Naive thymus-derived CD4-positive, alpha-beta T cell (primary cell): ENCODE data around the gene LRRC15. TPM values are rescaled to one million over a fixed set of nuclear protein-coding genes. Genes with fewer than 3 reads are reported as not detected.

Experiments
- ATAC-seq: fragments of 150-1000 bp; cut with Tn5 transposase; 2 replicates; pipeline ENCODE4 v1.10.0; 2021; ENCODE audit warnings: mild to moderate bottlenecking, moderate library complexity
- CTCF ChIA-PET: fragments of 350-600 bp; sonication (Branson Sonifier 250); formaldehyde crosslinking; loops from one replicate; lab custom pipeline; 2021; ENCODE audit warnings: antibody characterized with exemption; lab: Charles Lee
- POLR2A ChIA-PET: fragments of 350-600 bp; sonication (Branson Sonifier 250); formaldehyde crosslinking; loops from one replicate; lab custom pipeline; 2021; ENCODE audit warnings: antibody characterized with exemption, inconsistent platforms; lab: Charles Lee
- DNase-seq, 9 donors: peaks; one replicate each; pipeline versions ENCODE4 v3.0.0 to v3.0.0-alpha.2; 2020 to 2022; ENCODE audit warnings: mixed read lengths in 1 of 9
- H3K27ac ChIP-seq: one replicate; pipeline ENCODE4 v1.7.0; 2013; ENCODE audit warnings: mild to moderate bottlenecking, low read depth, low read length, moderate library complexity
- H3K27me3 ChIP-seq, 2 donors: one replicate each; pipeline ENCODE4 v1.7.0; 2013; ENCODE audit warnings: low read length in 2 of 2, mild to moderate bottlenecking in 2 of 2, moderate library complexity in 2 of 2; ENCODE audit not compliant: control insufficient read depth in 2 of 2, insufficient read depth in 2 of 2
- H3K36me3 ChIP-seq, 3 experiments: 1 replicate in 2 of 3; 2 replicates in 1 of 3; pipeline ENCODE4 v1.7.0; 2013; ENCODE audit warnings: low read length in 3 of 3, mild to moderate bottlenecking in 3 of 3, moderate library complexity in 1 of 3; ENCODE audit not compliant: insufficient read depth in 3 of 3, control insufficient read depth in 2 of 3
- H3K4me1 ChIP-seq, 2 donors: one replicate each; pipeline ENCODE4 v1.7.0; 2013; ENCODE audit warnings: low read length in 2 of 2, mild to moderate bottlenecking in 2 of 2, moderate library complexity in 1 of 2; ENCODE audit not compliant: control insufficient read depth in 2 of 2, insufficient read depth in 2 of 2
- H3K4me3 ChIP-seq: 2 replicates; pipeline ENCODE4 v1.7.0; 2013; ENCODE audit warnings: mild to moderate bottlenecking, low read length
- H3K9me3 ChIP-seq, 3 experiments: 1 replicate in 2 of 3; 2 replicates in 1 of 3; pipeline ENCODE4 v1.7.0; 2013; ENCODE audit warnings: low read length in 3 of 3; ENCODE audit not compliant: control insufficient read depth in 2 of 3
- H3K27ac Mint-ChIP-seq, 9 donors: one replicate each; pipeline ENCODE4 v1.8.0; 2020 to 2022; ENCODE audit warnings: mixed read lengths in 9 of 9, mild to moderate bottlenecking in 8 of 9, moderate library complexity in 5 of 9, inconsistent platforms in 2 of 9
- H3K27me3 Mint-ChIP-seq, 5 donors: one replicate each; pipeline ENCODE4 v1.8.0; 2021 to 2022; ENCODE audit warnings: mixed read lengths in 5 of 5, mild to moderate bottlenecking in 1 of 5
- H3K36me3 Mint-ChIP-seq, 5 donors: one replicate each; pipeline ENCODE4 v1.8.0; 2020 to 2022; ENCODE audit warnings: mixed read lengths in 5 of 5, mild to moderate bottlenecking in 3 of 5, inconsistent platforms in 1 of 5
- H3K4me1 Mint-ChIP-seq, 7 donors: one replicate each; pipeline ENCODE4 v1.8.0; 2020 to 2022; ENCODE audit warnings: mixed read lengths in 7 of 7, mild to moderate bottlenecking in 3 of 7, inconsistent platforms in 1 of 7
- H3K4me3 Mint-ChIP-seq, 10 donors: one replicate each; pipeline ENCODE4 v1.8.0; 2020 to 2022; ENCODE audit warnings: mild to moderate bottlenecking in 10 of 10, mixed read lengths in 10 of 10, moderate library complexity in 6 of 10, inconsistent platforms in 2 of 10
- H3K9me3 Mint-ChIP-seq, 11 donors: one replicate each; pipeline ENCODE4 v1.8.0; 2020 to 2022; ENCODE audit warnings: mixed read lengths in 11 of 11, mild to moderate bottlenecking in 4 of 11, inconsistent platforms in 1 of 11, moderate library complexity in 1 of 11
- intact Hi-C, 2 donors: fragments of 100-400 bp; cut with micrococcal nuclease; formaldehyde crosslinking; loops; one replicate each; pipeline ENCODE4 v1.15.1; 2023
- polyA plus RNA-seq, 2 donors: library from polyadenylated mRNA; unstranded; fragments of 300-500 nt; fragmentation: Illumina TruSeq; gene quantifications; one replicate each; pipeline ENCODE4 v1.2.3, GENCODE V29; 2021
- total RNA-seq, 6 experiments: library from RNA in 5 of 6; stranded (reverse) in 5 of 6; gene quantifications; 1 replicate in 5 of 6; 2 replicates in 1 of 6; pipeline ENCODE4 v1.2.3 and lab custom pipeline; 2021 to 2026

Gene LRRC15
- total and polyA plus RNA-seq, 7 experiments from 2014 or later, result not detected

DNA sequence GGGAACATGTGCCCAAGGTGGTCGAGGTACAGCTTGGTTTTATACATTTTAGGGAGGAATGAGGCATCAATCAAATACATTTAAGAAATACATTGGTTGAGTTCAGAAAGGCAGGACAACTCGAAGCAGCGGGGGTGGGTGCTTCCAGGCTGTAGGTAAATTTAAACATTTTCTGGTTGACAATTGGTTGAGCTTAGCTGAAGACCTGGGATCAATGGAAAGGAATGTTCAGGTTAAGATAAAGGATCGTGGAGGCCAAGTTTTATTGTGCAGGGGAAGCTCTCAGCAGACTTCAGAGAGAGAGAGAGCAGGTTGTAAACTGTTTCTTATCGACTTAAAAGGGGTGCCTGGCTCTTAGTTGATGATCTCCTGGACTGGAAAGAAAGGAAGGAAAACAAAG lies 29.7 kb downstream of the LRRC15 start:
- DNase-seq (no peak), ATAC-seq (no peak)
- peaks cover 0 to 17% (median 7%) of the 10 kb centered on the region in 5 donors for H3K27me3 Mint-ChIP-seq
- H3K4me3 Mint-ChIP-seq, result no peak overlapping the region
- no peaks in the 10 kb centered on the region for H3K27me3 ChIP-seq
- no peaks in the 10 kb centered on the region for H3K4me1 ChIP-seq
- H3K9me3 Mint-ChIP-seq, result no peaks in the 10 kb centered on the region
- no peaks in the 10 kb centered on the region for H3K36me3 Mint-ChIP-seq
- ChIA-PET CTCF (interaction anchor here (15.7 kb wide), 1 partner anchor 62 kb away, joined by 256 read pairs; the partner anchor contains the start of gene GP5), POLR2A (no interaction called here)
- intact Hi-C loops, result no loop called here
- peaks cover 0 to 5% (median 0%) of the 10 kb centered on the region in 7 donors for H3K4me1 Mint-ChIP-seq
- H3K4me3 ChIP-seq, result no peak overlapping the region
- no peaks in the 10 kb centered on the region for H3K9me3 ChIP-seq
- no peak overlapping the region for H3K27ac ChIP-seq
- no peaks in the 10 kb centered on the region for H3K36me3 ChIP-seq
- no peak overlapping the region for H3K27ac Mint-ChIP-seq

DNA sequence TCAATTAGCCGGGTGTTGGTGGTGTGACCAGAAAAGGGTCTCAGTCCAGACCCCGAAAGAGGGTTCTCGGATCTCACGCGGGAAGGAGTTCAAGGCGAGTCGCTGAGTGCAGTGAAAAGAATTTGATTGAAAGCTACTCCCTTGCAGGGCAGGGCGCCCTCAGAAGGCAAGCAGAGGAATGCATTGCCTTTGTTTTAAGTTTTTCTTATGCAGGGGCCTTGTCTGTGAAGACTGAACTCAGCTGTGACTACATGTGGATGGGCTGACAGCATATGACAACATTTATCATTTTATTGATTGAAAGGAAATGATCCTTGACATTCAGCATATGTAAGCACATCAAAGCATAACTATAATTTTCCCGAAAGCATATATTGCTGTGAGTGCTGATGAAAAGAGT lies 30.2 kb downstream of the LRRC15 start:
- Mint-ChIP-seq H3K27me3 (peaks cover 0 to 17% (median 7%) of the 10 kb centered on the region in 5 donors), H3K36me3 (no peaks in the 10 kb centered on the region), H3K4me1 (peaks cover 0 to 5% (median 0%) of the 10 kb centered on the region in 7 donors), H3K27ac (peak overlapping the region in 1 of 9 donors; percentile 80), H3K9me3 (no peaks in the 10 kb centered on the region), H3K4me3 (no peak overlapping the region)
- POLR2A ChIA-PET, result no interaction called here
- intact Hi-C loops, result no loop called here
- H3K9me3 ChIP-seq, result no peaks in the 10 kb centered on the region
- no peaks in the 10 kb centered on the region for H3K36me3 ChIP-seq
- H3K27me3 ChIP-seq, result no peaks in the 10 kb centered on the region
- no peak overlapping the region for H3K4me3 ChIP-seq
- no peaks in the 10 kb centered on the region for H3K4me1 ChIP-seq
- CTCF ChIA-PET, result interaction anchor here (15.7 kb wide), 1 partner anchor 63 kb away, joined by 256 read pairs; the partner anchor contains the start of gene GP5
- no peak for ATAC-seq
- no peak for DNase-seq
- no peak overlapping the region for H3K27ac ChIP-seq

DNA sequence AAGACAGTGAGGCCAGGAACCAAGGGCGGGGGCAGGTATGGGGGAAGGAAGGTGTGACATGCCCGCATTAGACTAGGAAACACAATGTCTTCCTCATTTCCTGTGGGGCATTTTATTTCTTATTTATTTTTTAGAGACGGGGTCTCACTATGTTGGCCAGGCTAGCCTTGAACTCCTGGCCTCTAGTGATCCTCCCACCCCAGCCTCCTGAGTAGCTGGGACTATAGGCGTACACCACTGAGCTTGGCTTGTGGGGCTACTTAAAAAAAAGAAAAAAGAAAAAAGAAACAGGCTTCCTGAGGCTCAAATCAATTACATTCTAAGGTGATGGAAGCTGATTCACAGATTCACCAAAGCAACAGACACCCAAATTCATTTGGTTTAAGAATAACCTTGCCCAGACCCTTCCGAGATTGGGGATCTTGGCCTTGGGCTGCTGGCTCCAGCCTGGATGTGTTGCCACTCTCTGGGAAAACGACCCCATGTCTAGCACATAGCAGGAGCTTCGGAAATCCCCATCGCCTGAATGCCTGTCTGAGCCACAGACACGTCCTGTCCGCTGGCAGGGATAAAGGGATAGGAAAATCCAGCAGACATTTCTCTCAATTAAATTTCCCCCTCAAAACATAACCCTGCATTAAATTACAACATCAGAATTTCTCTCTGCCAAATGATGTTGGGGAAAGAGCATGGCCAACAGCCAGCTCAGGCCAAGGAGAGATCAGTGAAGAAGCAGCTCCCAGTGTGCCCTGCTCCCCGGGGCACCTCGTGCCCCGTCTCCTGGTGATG lies 31.4 kb downstream of the LRRC15 start:
- CTCF ChIA-PET, result interaction anchor here (0.8 to 15.7 kb wide), 3 partner anchors 7 to 64 kb away, joined by 3 to 256 read pairs (median 3); partner anchors contain the start of gene GP5
- no peak overlapping the region for H3K4me3 Mint-ChIP-seq
- peaks cover 0 to 7% (median 4%) of the 10 kb centered on the region in 7 donors for H3K4me1 Mint-ChIP-seq
- no peaks in the 10 kb centered on the region for H3K9me3 ChIP-seq
- no peaks in the 10 kb centered on the region for H3K36me3 Mint-ChIP-seq
- H3K4me3 ChIP-seq, result no peak overlapping the region
- intact Hi-C loops, result no loop called here
- peaks cover under 1 to 17% (median 9%) of the 10 kb centered on the region in 5 donors for H3K27me3 Mint-ChIP-seq
- H3K27me3 ChIP-seq, result no peaks in the 10 kb centered on the region
- POLR2A ChIA-PET, result interaction anchor here (0.6 kb wide), 1 partner anchor 18 kb away, joined by 3 read pairs; no protein-coding TSS in a partner anchor
- no peak for ATAC-seq
- no peak overlapping the region for H3K27ac Mint-ChIP-seq
- peaks cover 0 to 4% of the 10 kb centered on the region in 2 donors for H3K4me1 ChIP-seq
- DNase-seq, result no peak
- H3K36me3 ChIP-seq, result no peaks in the 10 kb centered on the region
- no peak overlapping the region for H3K27ac ChIP-seq
- H3K9me3 Mint-ChIP-seq, result no peaks in the 10 kb centered on the region

DNA sequence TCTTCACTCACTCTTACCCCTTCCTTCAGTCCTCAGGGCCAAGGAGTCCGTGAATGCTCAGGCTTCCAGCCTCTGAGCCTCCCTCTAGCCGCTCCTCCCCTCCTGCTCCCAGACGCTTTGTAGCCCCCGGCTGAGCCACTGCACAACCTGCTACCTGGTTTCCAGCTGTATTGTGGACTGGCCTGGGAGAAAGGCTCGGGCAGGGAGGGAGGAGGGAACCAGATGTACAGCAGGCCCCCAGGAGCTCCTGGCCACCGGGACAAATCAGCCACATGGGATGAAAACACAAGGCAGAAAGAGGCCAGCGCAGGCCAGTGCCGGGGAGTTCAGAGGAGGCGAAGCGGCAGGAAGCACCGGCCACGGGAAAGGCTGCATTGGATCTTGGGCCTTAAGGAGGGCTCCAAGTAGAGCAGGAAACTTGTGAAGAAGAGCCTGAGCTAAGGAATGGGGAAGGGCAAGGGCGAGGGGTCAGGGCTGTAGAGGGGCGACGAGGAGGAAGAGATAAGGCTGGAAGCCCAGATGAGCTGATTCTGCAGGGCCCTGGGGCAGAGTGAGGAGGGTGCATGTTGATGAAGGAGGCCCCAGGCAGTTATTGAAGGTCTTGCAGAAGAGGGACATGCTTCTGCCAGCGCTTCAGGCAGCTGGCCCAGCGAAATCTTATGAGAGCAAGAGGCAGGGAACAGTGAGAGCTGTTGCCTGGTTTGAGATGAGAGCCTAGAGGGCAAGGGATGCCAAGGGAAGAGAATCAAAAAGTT lies 32.8 kb downstream of the LRRC15 start:
- Mint-ChIP-seq H3K36me3 (no peaks in the 10 kb centered on the region), H3K4me1 (peaks cover 0 to 12% (median 4%) of the 10 kb centered on the region in 7 donors), H3K27me3 (peaks cover 9 to 28% (median 18%) of the 10 kb centered on the region in 5 donors), H3K9me3 (no peaks in the 10 kb centered on the region), H3K27ac (peak overlapping the region in 2 of 9 donors; percentile 25 to 47), H3K4me3 (no peak overlapping the region)
- Histone ChIP-seq H3K27me3 (peaks cover 0 to 1% of the 10 kb centered on the region in 2 donors), H3K4me1 (peaks cover 0 to 4% of the 10 kb centered on the region in 2 donors), H3K9me3 (no peaks in the 10 kb centered on the region), H3K36me3 (no peaks in the 10 kb centered on the region), H3K4me3 (no peak overlapping the region), H3K27ac (no peak overlapping the region)
- DNase-seq (no peak), ATAC-seq (no peak)
- intact Hi-C loops, result no loop called here
- POLR2A ChIA-PET, result no interaction called here
- CTCF ChIA-PET, result interaction anchor here (0.7 to 15.7 kb wide), 7 partner anchors 9 to 346 kb away, joined by 3 to 256 read pairs (median 3); partner anchors contain the start of gene GP5

DNA sequence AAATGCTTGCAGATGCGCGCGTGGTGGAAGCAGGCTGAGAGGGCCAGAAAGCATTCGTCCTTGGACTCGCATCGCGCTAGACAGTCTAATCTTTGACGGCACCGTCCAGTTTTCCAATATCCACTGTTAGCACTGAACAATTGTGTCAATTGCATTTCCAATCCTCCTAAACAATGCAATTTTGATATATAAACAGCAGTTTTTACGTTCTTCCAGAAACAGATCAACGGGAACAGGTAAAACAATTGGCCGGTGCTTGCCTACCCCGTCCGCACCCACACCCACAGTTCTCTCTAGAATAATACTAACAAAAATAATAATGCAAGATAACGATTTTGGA lies 35.6 kb downstream of the LRRC15 start:
- POLR2A ChIA-PET, result interaction anchor here (1.5 to 2.3 kb wide), 3 partner anchors 63 to 70 kb away, joined by 7 to 9 read pairs (median 8); partner anchors contain the start of gene GP5
- intact Hi-C loops, result loop anchor here (1.0 to 5.0 kb wide), 7 partner anchors 10 to 557 kb away; no protein-coding TSS in a partner anchor
- no peak for ATAC-seq

More for the DNA sequence above, 35.6 kb downstream of the LRRC15 start:
- Mint-ChIP-seq H3K27ac (no peak overlapping the region), H3K4me3 (peak overlapping the region in 7 of 10 donors; percentile 48 to 84 (median 73)), H3K4me1 (peaks cover 0 to 12% (median 4%) of the 10 kb centered on the region in 7 donors), H3K27me3 (peaks cover 9 to 27% (median 22%) of the 10 kb centered on the region in 5 donors), H3K36me3 (no peaks in the 10 kb centered on the region), H3K9me3 (no peaks in the 10 kb centered on the region)
- Histone ChIP-seq H3K27me3 (peaks cover 0 to 6% of the 10 kb centered on the region in 2 donors), H3K4me3 (no peak overlapping the region), H3K4me1 (peaks cover 0 to 4% of the 10 kb centered on the region in 2 donors), H3K27ac (no peak overlapping the region), H3K36me3 (no peaks in the 10 kb centered on the region), H3K9me3 (no peaks in the 10 kb centered on the region)
- DNase-seq, result no peak
- CTCF ChIA-PET, result interaction anchor here (1.0 to 15.7 kb wide), 4 partner anchors 10 to 68 kb away, joined by 3 to 256 read pairs (median 8); partner anchors contain the start of gene GP5
